HG03342 (cell line): ENCODE data around the gene ADNP2.

Source experiments
- ATAC-seq: cut with Tn5 transposase; IDR thresholded peaks from one replicate; pipeline ENCODE4 v1.9.1; 2021; ENCODE audit warnings: mild to moderate bottlenecking, moderate library complexity; ENCODE audit not compliant: unreplicated experiment

Gene ADNP2

GRCh38 chr18:80170395-80171053, 61.5 kb downstream of the ADNP2 start:
- ATAC-seq: no peak

GRCh38 chr18:80171054-80171872, 62.2 kb downstream of the ADNP2 start:
- ATAC-seq: no peak

GRCh38 chr18:80172056-80172455, 63.0 kb downstream of the ADNP2 start:
- no peak for ATAC-seq

GRCh38 chr18:80173060-80173459, 64.0 kb downstream of the ADNP2 start:
- ATAC-seq: no peak

GRCh38 chr18:80175451-80176204, 66.6 kb downstream of the ADNP2 start:
- no peak for ATAC-seq

GRCh38 chr18:80176334-80177073, 67.4 kb downstream of the ADNP2 start:
- ATAC-seq: no peak

GRCh38 chr18:80177128-80177527, 68.1 kb downstream of the ADNP2 start:
- no peak for ATAC-seq

GRCh38 chr18:80178935-80179818, 70.1 kb downstream of the ADNP2 start:
- ATAC-seq: no peak

GRCh38 chr18:80179857-80180558, 70.9 kb downstream of the ADNP2 start:
- ATAC-seq: no peak

- no peak for ATAC-seq
These were observed 71.9 kb downstream of the ADNP2 start for GRCh38 chr18:80180778-80181564.

- no peak for ATAC-seq
These were observed 72.8 kb downstream of the ADNP2 start for GRCh38 chr18:80181642-80182461.

- no peak for ATAC-seq
These were observed 73.8 kb downstream of the ADNP2 start for GRCh38 chr18:80182855-80183254.

- ATAC-seq: no peak
These were observed 74.4 kb downstream of the ADNP2 start for GRCh38 chr18:80183273-80184050.

- no peak for ATAC-seq
These were observed 75.2 kb downstream of the ADNP2 start for GRCh38 chr18:80184243-80184772.

- ATAC-seq: no peak
These were observed 76.5 kb downstream of the ADNP2 start for GRCh38 chr18:80185545-80185944.

- ATAC-seq: no peak
These were observed 79.0 kb downstream of the ADNP2 start for GRCh38 chr18:80187956-80188642.
